NT2/D1 (cell line): ENCODE results near the gene NKD1.

Source experiments
- YY1 ChIP-seq: IDR thresholded peaks from 2 replicates; pipeline ENCODE4 v1.6.1; 2011; ENCODE audit not compliant: insufficient read length, insufficient read depth
- ZNF274 ChIP-seq: IDR thresholded peaks from 2 replicates; pipeline ENCODE4 v1.6.1; 2011; ENCODE audit warnings: mild to moderate bottlenecking, low read depth, low read length

DNA sequence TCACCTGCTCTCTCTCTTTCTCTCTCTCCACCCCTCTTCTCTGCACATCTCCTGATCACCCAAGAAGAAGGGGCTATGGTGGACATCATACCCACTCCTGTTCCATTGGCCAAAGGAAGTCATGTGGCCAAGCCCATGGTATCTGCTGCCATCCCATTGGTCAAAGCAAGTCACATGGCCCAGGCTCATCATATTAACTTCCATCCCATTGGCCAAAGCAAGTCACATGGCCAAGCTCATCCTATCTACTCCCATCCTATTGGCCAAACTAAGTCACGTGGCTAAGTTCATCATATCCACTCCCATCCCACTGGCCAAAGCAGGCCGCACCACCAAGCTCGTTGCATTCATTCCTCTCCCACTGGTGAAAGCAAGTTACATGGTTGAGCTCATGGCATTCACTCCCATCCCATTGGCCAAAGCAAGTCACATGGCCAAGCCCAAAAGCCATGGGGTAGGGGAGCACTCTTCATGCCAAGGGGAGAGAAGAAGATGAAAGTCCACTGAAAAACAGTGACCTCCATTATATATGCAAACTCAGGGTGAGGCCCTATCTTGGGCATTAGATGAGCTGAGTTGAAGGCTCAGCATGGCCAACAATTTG lies 103.7 kb downstream of the NKD1 start:
- no peak for TF ChIP-seq YY1
- no peak for TF ChIP-seq ZNF274
